Mammary epithelial cell (primary cell): Measurements from ENCODE around the gene PDCD11.

Source experiments
- CTCF ChIP-seq, 2 donors: IDR thresholded peaks in 1 of 2; conservative IDR thresholded peaks in 1 of 2; 2 replicates each; pipeline ENCODE4 v1.5.1; 2011 to 2012; ENCODE audit warnings: inconsistent platforms in 2 of 2, low read length in 2 of 2, mild to moderate bottlenecking in 2 of 2, control low read depth in 1 of 2, low read depth in 1 of 2; ENCODE audit not compliant: insufficient read depth in 1 of 2; ENCODE audit errors: extremely low read depth in 1 of 2
- EZH2 ChIP-seq: IDR thresholded peaks from 2 replicates; pipeline ENCODE4 v1.6.1; 2012; ENCODE audit warnings: low read length, inconsistent platforms, borderline replicate concordance

GRCh38 chr10:103448746-103449145 lies 52.3 kb downstream of the PDCD11 start:
- no peak for TF ChIP-seq CTCF (conservative IDR thresholded peaks at IDR 0.05 in 1 of 2, IDR thresholded peaks at IDR 0.05 in 1 of 2; ENCODE audit: extremely low read depth in 1 of 2, insufficient read depth in 1 of 2, low read depth in 1 of 2, low read length in 2 of 2)
- no peak for TF ChIP-seq EZH2
